HFF-Myc (cell line): ENCODE results near the gene AR.

Source experiments
- DNase-seq: peaks from one replicate; pipeline ENCODE4 v3.0.0-alpha.2; 2011; ENCODE audit warnings: low read depth; ENCODE audit errors: extremely low read depth
- H3K4me3 ChIP-seq: replicated peaks from 2 replicates; pipeline ENCODE4 v1.5.1; 2011; ENCODE audit warnings: low read depth, mild to moderate bottlenecking, control low read depth, low read length
- TF ChIP-seq, protein P1 (sequence below): IDR thresholded peaks from 2 replicates; pipeline ENCODE4 v1.5.1; 2012; ENCODE audit warnings: mild to moderate bottlenecking, low read depth, low read length, control low read depth; ENCODE audit errors: missing control alignments

AR gene

DNA sequence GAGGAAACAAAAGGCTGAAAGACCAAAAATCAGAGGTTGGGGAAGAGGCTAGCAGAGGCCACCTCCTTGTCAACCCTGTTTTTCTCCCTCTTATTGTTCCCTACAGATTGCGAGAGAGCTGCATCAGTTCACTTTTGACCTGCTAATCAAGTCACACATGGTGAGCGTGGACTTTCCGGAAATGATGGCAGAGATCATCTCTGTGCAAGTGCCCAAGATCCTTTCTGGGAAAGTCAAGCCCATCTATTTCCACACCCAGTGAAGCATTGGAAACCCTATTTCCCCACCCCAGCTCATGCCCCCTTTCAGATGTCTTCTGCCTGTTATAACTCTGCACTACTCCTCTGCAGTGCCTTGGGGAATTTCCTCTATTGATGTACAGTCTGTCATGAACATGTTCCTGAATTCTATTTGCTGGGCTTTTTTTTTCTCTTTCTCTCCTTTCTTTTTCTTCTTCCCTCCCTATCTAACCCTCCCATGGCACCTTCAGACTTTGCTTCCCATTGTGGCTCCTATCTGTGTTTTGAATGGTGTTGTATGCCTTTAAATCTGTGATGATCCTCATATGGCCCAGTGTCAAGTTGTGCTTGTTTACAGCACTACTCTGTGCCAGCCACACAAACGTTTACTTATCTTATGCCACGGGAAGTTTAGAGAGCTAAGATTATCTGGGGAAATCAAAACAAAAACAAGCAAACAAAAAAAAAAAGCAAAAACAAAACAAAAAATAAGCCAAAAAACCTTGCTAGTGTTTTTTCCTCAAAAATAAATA is 179.9 kb downstream of the AR start:
- H3K4me3 ChIP-seq = no peak overlapping the region
- TF ChIP-seq, protein P1, sequence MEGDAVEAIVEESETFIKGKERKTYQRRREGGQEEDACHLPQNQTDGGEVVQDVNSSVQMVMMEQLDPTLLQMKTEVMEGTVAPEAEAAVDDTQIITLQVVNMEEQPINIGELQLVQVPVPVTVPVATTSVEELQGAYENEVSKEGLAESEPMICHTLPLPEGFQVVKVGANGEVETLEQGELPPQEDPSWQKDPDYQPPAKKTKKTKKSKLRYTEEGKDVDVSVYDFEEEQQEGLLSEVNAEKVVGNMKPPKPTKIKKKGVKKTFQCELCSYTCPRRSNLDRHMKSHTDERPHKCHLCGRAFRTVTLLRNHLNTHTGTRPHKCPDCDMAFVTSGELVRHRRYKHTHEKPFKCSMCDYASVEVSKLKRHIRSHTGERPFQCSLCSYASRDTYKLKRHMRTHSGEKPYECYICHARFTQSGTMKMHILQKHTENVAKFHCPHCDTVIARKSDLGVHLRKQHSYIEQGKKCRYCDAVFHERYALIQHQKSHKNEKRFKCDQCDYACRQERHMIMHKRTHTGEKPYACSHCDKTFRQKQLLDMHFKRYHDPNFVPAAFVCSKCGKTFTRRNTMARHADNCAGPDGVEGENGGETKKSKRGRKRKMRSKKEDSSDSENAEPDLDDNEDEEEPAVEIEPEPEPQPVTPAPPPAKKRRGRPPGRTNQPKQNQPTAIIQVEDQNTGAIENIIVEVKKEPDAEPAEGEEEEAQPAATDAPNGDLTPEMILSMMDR = no peak
- no peak for DNase-seq

DNA sequence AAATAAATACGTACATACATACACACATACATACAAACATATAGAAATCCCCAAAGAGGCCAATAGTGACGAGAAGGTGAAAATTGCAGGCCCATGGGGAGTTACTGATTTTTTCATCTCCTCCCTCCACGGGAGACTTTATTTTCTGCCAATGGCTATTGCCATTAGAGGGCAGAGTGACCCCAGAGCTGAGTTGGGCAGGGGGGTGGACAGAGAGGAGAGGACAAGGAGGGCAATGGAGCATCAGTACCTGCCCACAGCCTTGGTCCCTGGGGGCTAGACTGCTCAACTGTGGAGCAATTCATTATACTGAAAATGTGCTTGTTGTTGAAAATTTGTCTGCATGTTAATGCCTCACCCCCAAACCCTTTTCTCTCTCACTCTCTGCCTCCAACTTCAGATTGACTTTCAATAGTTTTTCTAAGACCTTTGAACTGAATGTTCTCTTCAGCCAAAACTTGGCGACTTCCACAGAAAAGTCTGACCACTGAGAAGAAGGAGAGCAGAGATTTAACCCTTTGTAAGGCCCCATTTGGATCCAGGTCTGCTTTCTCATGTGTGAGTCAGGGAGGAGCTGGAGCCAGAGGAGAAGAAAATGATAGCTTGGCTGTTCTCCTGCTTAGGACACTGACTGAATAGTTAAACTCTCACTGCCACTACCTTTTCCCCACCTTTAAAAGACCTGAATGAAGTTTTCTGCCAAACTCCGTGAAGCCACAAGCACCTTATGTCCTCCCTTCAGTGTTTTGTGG is 180.7 kb downstream of the AR start:
- TF ChIP-seq, protein P1 = no peak
- no peak for DNase-seq
- no peak overlapping the region for H3K4me3 ChIP-seq

DNA sequence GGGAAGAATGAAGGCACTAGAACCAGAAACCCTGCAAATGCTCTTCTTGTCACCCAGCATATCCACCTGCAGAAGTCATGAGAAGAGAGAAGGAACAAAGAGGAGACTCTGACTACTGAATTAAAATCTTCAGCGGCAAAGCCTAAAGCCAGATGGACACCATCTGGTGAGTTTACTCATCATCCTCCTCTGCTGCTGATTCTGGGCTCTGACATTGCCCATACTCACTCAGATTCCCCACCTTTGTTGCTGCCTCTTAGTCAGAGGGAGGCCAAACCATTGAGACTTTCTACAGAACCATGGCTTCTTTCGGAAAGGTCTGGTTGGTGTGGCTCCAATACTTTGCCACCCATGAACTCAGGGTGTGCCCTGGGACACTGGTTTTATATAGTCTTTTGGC is 181.7 kb downstream of the AR start:
- peak; percentile 26 for DNase-seq
- no peak overlapping the region for H3K4me3 ChIP-seq
- TF ChIP-seq, protein P1 = no peak

DNA sequence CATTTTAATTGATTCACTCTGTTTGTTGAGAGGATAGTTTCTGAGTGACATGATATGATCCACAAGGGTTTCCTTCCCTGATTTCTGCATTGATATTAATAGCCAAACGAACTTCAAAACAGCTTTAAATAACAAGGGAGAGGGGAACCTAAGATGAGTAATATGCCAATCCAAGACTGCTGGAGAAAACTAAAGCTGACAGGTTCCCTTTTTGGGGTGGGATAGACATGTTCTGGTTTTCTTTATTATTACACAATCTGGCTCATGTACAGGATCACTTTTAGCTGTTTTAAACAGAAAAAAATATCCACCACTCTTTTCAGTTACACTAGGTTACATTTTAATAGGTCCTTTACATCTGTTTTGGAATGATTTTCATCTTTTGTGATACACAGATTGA is 182.2 kb downstream of the AR start:
- H3K4me3 ChIP-seq = no peak overlapping the region
- no peak for DNase-seq
- TF ChIP-seq, protein P1 = no peak

DNA sequence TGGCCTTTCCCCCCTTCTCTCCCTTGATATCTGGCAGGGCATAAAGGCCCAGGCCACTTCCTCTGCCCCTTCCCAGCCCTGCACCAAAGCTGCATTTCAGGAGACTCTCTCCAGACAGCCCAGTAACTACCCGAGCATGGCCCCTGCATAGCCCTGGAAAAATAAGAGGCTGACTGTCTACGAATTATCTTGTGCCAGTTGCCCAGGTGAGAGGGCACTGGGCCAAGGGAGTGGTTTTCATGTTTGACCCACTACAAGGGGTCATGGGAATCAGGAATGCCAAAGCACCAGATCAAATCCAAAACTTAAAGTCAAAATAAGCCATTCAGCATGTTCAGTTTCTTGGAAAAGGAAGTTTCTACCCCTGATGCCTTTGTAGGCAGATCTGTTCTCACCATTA is 183.8 kb downstream of the AR start:
- TF ChIP-seq, protein P1 = no peak
- no peak for DNase-seq
- H3K4me3 ChIP-seq = no peak overlapping the region

DNA sequence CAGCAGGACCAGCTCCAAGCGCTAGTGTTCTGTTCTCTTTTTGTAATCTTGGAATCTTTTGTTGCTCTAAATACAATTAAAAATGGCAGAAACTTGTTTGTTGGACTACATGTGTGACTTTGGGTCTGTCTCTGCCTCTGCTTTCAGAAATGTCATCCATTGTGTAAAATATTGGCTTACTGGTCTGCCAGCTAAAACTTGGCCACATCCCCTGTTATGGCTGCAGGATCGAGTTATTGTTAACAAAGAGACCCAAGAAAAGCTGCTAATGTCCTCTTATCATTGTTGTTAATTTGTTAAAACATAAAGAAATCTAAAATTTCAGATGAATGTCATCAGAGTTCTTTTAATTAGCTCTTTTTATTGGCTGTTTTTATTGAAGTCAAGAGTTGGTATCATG is 186.5 kb downstream of the AR start:
- no peak for DNase-seq
- no peak overlapping the region for H3K4me3 ChIP-seq
- TF ChIP-seq, protein P1 = no peak
